HepG2 (cell line): ENCODE measurements around the gene PIBF1.

ENCODE experiments used
- DR1 ChIP-seq: sonication (generic); formaldehyde crosslinking; IDR thresholded peaks from 2 replicates; pipeline ENCODE4 v1.8.0; 2021; ENCODE audit warnings: mild to moderate bottlenecking, missing genetic modification reagents, inconsistent platforms
- EP300 ChIP-seq, 3 experiments: sonication (generic) in 1 of 3; formaldehyde crosslinking in 1 of 3; IDR thresholded peaks; 2 replicates each; pipeline versions ENCODE4 v1.5.1 to v1.6.1; 2011 to 2020; ENCODE audit warnings: low read depth in 2 of 3, low read length in 2 of 3, borderline replicate concordance in 1 of 3, improper control_type of control experiment in 1 of 3, mild to moderate bottlenecking in 1 of 3, missing genetic modification reagents in 1 of 3, moderate library complexity in 1 of 3
- HMGXB4 ChIP-seq, 2 experiments: sonication (generic) in 1 of 2; formaldehyde crosslinking in 1 of 2; IDR thresholded peaks; 2 replicates each; pipeline versions ENCODE4 v1.4.0 to v1.6.1; 2018 to 2020; ENCODE audit warnings: missing genetic modification reagents in 2 of 2, borderline replicate concordance in 1 of 2, low read depth in 1 of 2, mild to moderate bottlenecking in 1 of 2, missing biosample characterization in 1 of 2
- MXI1 ChIP-seq: IDR thresholded peaks from 3 replicates; pipeline ENCODE4 v1.6.1; 2012; ENCODE audit warnings: low read depth, low read length, inconsistent platforms, borderline replicate concordance
- POLR2A ChIP-seq, 2 experiments: IDR thresholded peaks; 2 replicates each; pipeline ENCODE4 v1.6.1; 2011; ENCODE audit warnings: low read depth in 2 of 2, low read length in 2 of 2, mild to moderate bottlenecking in 1 of 2, moderate library complexity in 1 of 2; ENCODE audit not compliant: insufficient read depth in 1 of 2
- ZNF101 ChIP-seq: sonication (generic); formaldehyde crosslinking; IDR thresholded peaks from 2 replicates; pipeline ENCODE4 v1.4.0; 2020; ENCODE audit warnings: mild to moderate bottlenecking, low read depth, missing genetic modification reagents, borderline replicate concordance
- ZNF558 ChIP-seq: sonication (generic); formaldehyde crosslinking; IDR thresholded peaks from 2 replicates; pipeline ENCODE4 v1.9.0; 2022; ENCODE audit warnings: mild to moderate bottlenecking, missing genetic modification reagents, borderline replicate concordance
- TF ChIP-seq, protein P1 (sequence below): IDR thresholded peaks from 2 replicates; pipeline ENCODE4 v1.6.1; 2016; ENCODE audit warnings: control low read depth
- TF ChIP-seq, protein P2 (sequence below), 2 experiments: sonication (generic) in 1 of 2; formaldehyde crosslinking in 1 of 2; IDR thresholded peaks; 2 replicates each; pipeline versions ENCODE4 v1.5.1 to v1.6.1; 2011 to 2020; ENCODE audit warnings: borderline replicate concordance in 1 of 2, low read depth in 1 of 2, low read length in 1 of 2, mild to moderate bottlenecking in 1 of 2, missing genetic modification reagents in 1 of 2, moderate library complexity in 1 of 2

GRCh38 chr13:73056565-73056962 lies 274.6 kb downstream of the PIBF1 start:
- TF ChIP-seq, protein P1, sequence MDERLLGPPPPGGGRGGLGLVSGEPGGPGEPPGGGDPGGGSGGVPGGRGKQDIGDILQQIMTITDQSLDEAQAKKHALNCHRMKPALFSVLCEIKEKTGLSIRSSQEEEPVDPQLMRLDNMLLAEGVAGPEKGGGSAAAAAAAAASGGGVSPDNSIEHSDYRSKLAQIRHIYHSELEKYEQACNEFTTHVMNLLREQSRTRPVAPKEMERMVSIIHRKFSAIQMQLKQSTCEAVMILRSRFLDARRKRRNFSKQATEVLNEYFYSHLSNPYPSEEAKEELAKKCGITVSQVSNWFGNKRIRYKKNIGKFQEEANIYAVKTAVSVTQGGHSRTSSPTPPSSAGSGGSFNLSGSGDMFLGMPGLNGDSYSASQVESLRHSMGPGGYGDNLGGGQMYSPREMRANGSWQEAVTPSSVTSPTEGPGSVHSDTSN (CRISPR knock-in tag): no peak
- TF ChIP-seq POLR2A (IDR thresholded peaks at IDR 0.05; ENCODE audit: insufficient read depth in 1 of 2, low read depth in 2 of 2, low read length in 2 of 2) (no peak), ZNF101 (no peak), EP300 (IDR thresholded peaks at IDR 0.05; ENCODE audit: low read depth in 2 of 2, low read length in 2 of 2) (no peak), EP300 (CRISPR knock-in tag; IDR thresholded peaks at IDR 0.05; ENCODE audit: borderline replicate concordance) (no peak), DR1 (CRISPR knock-in tag) (no peak), HMGXB4 (CRISPR knock-in tag; IDR thresholded peaks at IDR 0.05; ENCODE audit: borderline replicate concordance in 1 of 2, low read depth in 1 of 2) (no peak), ZNF558 (CRISPR knock-in tag) (no peak), MXI1 (no peak)
- TF ChIP-seq, protein P2, sequence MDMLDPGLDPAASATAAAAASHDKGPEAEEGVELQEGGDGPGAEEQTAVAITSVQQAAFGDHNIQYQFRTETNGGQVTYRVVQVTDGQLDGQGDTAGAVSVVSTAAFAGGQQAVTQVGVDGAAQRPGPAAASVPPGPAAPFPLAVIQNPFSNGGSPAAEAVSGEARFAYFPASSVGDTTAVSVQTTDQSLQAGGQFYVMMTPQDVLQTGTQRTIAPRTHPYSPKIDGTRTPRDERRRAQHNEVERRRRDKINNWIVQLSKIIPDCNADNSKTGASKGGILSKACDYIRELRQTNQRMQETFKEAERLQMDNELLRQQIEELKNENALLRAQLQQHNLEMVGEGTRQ (IDR thresholded peaks at IDR 0.05; ENCODE audit: low read depth, low read length): no peak
- TF ChIP-seq, protein P2 (CRISPR knock-in tag; IDR thresholded peaks at IDR 0.05; ENCODE audit: borderline replicate concordance): no peak
